HCT116 (cell line): ENCODE measurements around the gene MRPS2. TPM values are rescaled to one million over a fixed set of nuclear protein-coding genes. Genes with fewer than 3 reads are reported as not detected.

Experiments
- ATAC-seq: fragments of 200-7000 bp; cut with Tn5 transposase; 2 replicates; pipeline ENCODE4 v1.9.1; 2020; ENCODE audit warnings: mild to moderate bottlenecking, moderate library complexity
- BruUV-seq: library from RNA; stranded (reverse); fragments of 400-500 nt; replicated peaks from 2 replicates; lab custom pipeline; 2021; lab: Mats Ljungman, UMichigan
- CTCF ChIA-PET: fragments of 300-600 bp; sonication (Branson Sonifier 250); formaldehyde crosslinking; loops from one replicate; lab custom pipeline; 2021; ENCODE audit warnings: antibody characterized with exemption; lab: Charles Lee
- POLR2A ChIA-PET: fragments of 300-600, 350-600 bp; sonication (Branson Sonifier 250); formaldehyde crosslinking; loops from one replicate; lab custom pipeline; 2021; ENCODE audit warnings: antibody characterized with exemption; lab: Charles Lee
- RAD21 ChIA-PET, 2 experiments: fragments of 300-600 bp; sonication (Branson Sonifier 250); formaldehyde crosslinking; loops; one replicate each; lab custom pipeline; 2023; ENCODE audit warnings: low total read pairs in 2 of 2; ENCODE audit not compliant: uncharacterized antibody in 2 of 2, unreplicated experiment in 2 of 2, low non-redundant PET in 1 of 2; lab: Charles Lee
- DNase-seq: peaks from one replicate; pipeline ENCODE4 v3.0.0-alpha.2; 2010; ENCODE audit warnings: low read depth, low spot score
- H2AFZ ChIP-seq: fragments of 200-600 bp; shearing (Covaris generic), sonication (generic); 2 replicates; pipeline ENCODE4 v1.6.1; 2017; ENCODE audit warnings: low read depth, mixed run types, mixed read lengths, antibody characterized with exemption, low read length; ENCODE audit not compliant: poor library complexity, severe bottlenecking
- H3K27ac ChIP-seq: 2 replicates; pipeline ENCODE4 v1.5.1; 2012; ENCODE audit warnings: low read depth, low read length
- H3K27me3 ChIP-seq: fragments of 200-600 bp; sonication (generic); 2 replicates; pipeline ENCODE4 v1.6.1; 2016; ENCODE audit warnings: mixed run types, low read length, mixed read lengths; ENCODE audit not compliant: insufficient read depth
- H3K36me3 ChIP-seq, 2 experiments: fragments of 200-500 bp in 1 of 2; fragments of 200-600 bp in 1 of 2; sonication (Bioruptor generic) in 1 of 2; sonication (generic) in 1 of 2; 2 replicates each; pipeline versions ENCODE4 v1.5.1 to v1.6.1; 2014 to 2016; ENCODE audit warnings: low read length in 2 of 2, inconsistent platforms in 1 of 2, mixed read lengths in 1 of 2, mixed run types in 1 of 2; ENCODE audit not compliant: insufficient read depth in 2 of 2, control insufficient read depth in 1 of 2
- H3K4me1 ChIP-seq, 2 experiments: fragments of 200-600 bp in 1 of 2; sonication (generic) in 1 of 2; 2 replicates each; pipeline versions ENCODE4 v1.5.1 to v1.6.1; 2012 to 2017; ENCODE audit warnings: low read length in 2 of 2, inconsistent platforms in 1 of 2, mild to moderate bottlenecking in 1 of 2, mixed read lengths in 1 of 2, mixed run types in 1 of 2, moderate library complexity in 1 of 2; ENCODE audit not compliant: insufficient read depth in 2 of 2, control insufficient read depth in 1 of 2
- H3K4me2 ChIP-seq: fragments of 200-600 bp; sonication (generic); 2 replicates; pipeline ENCODE4 v1.6.1; 2017; ENCODE audit warnings: mixed run types, low read length, mixed read lengths
- H3K4me3 ChIP-seq, 2 experiments: fragments of 200-600 bp in 1 of 2; sonication (generic) in 1 of 2; replicated peaks in 1 of 2; 2 replicates each; pipeline ENCODE4 v1.5.1; 2011 to 2016; ENCODE audit warnings: low read length in 2 of 2, control low read depth in 1 of 2, low read depth in 1 of 2, mild to moderate bottlenecking in 1 of 2, mixed read lengths in 1 of 2, mixed run types in 1 of 2
- H3K79me2 ChIP-seq: fragments of 200-600 bp; sonication (generic); 2 replicates; pipeline ENCODE4 v1.6.1; 2017; ENCODE audit warnings: mild to moderate bottlenecking, mixed run types, low read length, moderate library complexity, mixed read lengths; ENCODE audit not compliant: insufficient read depth
- H3K9ac ChIP-seq: fragments of 200-600 bp; sonication (generic); 2 replicates; pipeline ENCODE4 v1.6.1; 2016; ENCODE audit warnings: low read length, mixed read lengths
- H3K9me2 ChIP-seq: fragments of 200-600 bp; sonication (generic), shearing (Covaris generic); 2 replicates; pipeline ENCODE4 v1.6.1; 2017; ENCODE audit warnings: mixed run types, mild to moderate bottlenecking, moderate library complexity; ENCODE audit not compliant: insufficient read depth
- H3K9me3 ChIP-seq, 2 experiments: fragments of 200-500 bp in 1 of 2; fragments of 200-600 bp in 1 of 2; sonication (Bioruptor generic) in 1 of 2; sonication (generic) in 1 of 2; 2 replicates each; pipeline ENCODE4 v1.6.1; 2014 to 2017; ENCODE audit warnings: low read length in 2 of 2, mixed read lengths in 2 of 2, inconsistent platforms in 1 of 2, low read depth in 1 of 2, mild to moderate bottlenecking in 1 of 2, mixed run types in 1 of 2, moderate library complexity in 1 of 2; ENCODE audit not compliant: control insufficient read depth in 1 of 2, insufficient read depth in 1 of 2
- H4K20me1 ChIP-seq: fragments of 200-600 bp; sonication (generic), shearing (Covaris generic); 2 replicates; pipeline ENCODE4 v1.6.1; 2017; ENCODE audit warnings: mixed run types, mild to moderate bottlenecking, moderate library complexity; ENCODE audit not compliant: insufficient read depth
- CBX3 ChIP-seq: IDR thresholded peaks from 2 replicates; pipeline ENCODE4 v1.6.1; 2012; ENCODE audit warnings: low read depth
- CEBPB ChIP-seq: IDR thresholded peaks from 2 replicates; pipeline ENCODE4 v1.6.1; 2012; ENCODE audit warnings: low read depth
- EGR1 ChIP-seq: IDR thresholded peaks from 2 replicates; pipeline ENCODE4 v1.6.1; 2012; ENCODE audit warnings: low read depth
- EZH2 ChIP-seq: fragments of 200-600 bp; sonication (generic); IDR thresholded peaks from 2 replicates; pipeline ENCODE4 v1.6.1; 2017; ENCODE audit warnings: antibody characterized with exemption, mixed run types
- EZH2phosphoT487 ChIP-seq: fragments of 200-600 bp; IDR thresholded peaks from 2 replicates; pipeline ENCODE4 v1.6.1; 2018; ENCODE audit warnings: antibody characterized with exemption, borderline replicate concordance
- FOSL1 ChIP-seq: IDR thresholded peaks from 2 replicates; pipeline ENCODE4 v1.6.1; 2012; ENCODE audit warnings: low read depth
- JUND ChIP-seq: IDR thresholded peaks from 2 replicates; pipeline ENCODE4 v1.6.1; 2012
- POLR2AphosphoS5 ChIP-seq: IDR thresholded peaks from 2 replicates; pipeline ENCODE4 v1.6.1; 2011; ENCODE audit warnings: mild to moderate bottlenecking, low read depth, low read length, moderate library complexity
- RAD21 ChIP-seq: IDR thresholded peaks from 2 replicates; pipeline ENCODE4 v1.6.1; 2012; ENCODE audit warnings: low read depth, mild to moderate bottlenecking
- SIN3A ChIP-seq: IDR thresholded peaks from 2 replicates; pipeline ENCODE4 v1.6.1; 2012; ENCODE audit warnings: low read depth
- SP1 ChIP-seq: IDR thresholded peaks from 2 replicates; pipeline ENCODE4 v1.6.1; 2012; ENCODE audit warnings: low read depth
- SRF ChIP-seq: IDR thresholded peaks from 2 replicates; pipeline ENCODE4 v1.6.1; 2012; ENCODE audit warnings: low read depth
- TCF7L2 ChIP-seq: IDR thresholded peaks from 2 replicates; pipeline ENCODE4 v1.7.0; 2011; ENCODE audit warnings: borderline replicate concordance, inconsistent platforms; ENCODE audit not compliant: insufficient read depth, insufficient read length; ENCODE audit errors: extremely low read depth
- YY1 ChIP-seq: IDR thresholded peaks from 2 replicates; pipeline ENCODE4 v1.6.1; 2011; ENCODE audit warnings: low read length, low read depth, moderate library complexity, mild to moderate bottlenecking; ENCODE audit not compliant: insufficient replicate concordance; ENCODE audit errors: extremely low read depth
- ZFX ChIP-seq: fragments of 450-650 bp; IDR thresholded peaks from 2 replicates; pipeline ENCODE4 v1.6.1; 2017
- intact Hi-C: fragments of 100-400 bp; cut with micrococcal nuclease; formaldehyde crosslinking; loops from 2 replicates; pipeline ENCODE4 v1.10.0; 2022
- total RNA-seq: library from RNA; stranded (reverse); gene quantifications from one replicate; pipeline ENCODE4 v1.2.1, GENCODE V29; 2021; ENCODE audit not compliant: unreplicated experiment
- TF ChIP-seq, protein P1 (sequence below): IDR thresholded peaks from 2 replicates; pipeline ENCODE4 v1.6.1; 2012
- TF ChIP-seq, protein P2 (sequence below): IDR thresholded peaks from 2 replicates; pipeline ENCODE4 v1.6.1; 2011; ENCODE audit warnings: mild to moderate bottlenecking, low read length, moderate library complexity; ENCODE audit not compliant: insufficient replicate concordance; ENCODE audit errors: extremely low read depth

MRPS2 gene
- total RNA-seq, 1 experiment from 2014 or later, result 85.1 TPM

DNA sequence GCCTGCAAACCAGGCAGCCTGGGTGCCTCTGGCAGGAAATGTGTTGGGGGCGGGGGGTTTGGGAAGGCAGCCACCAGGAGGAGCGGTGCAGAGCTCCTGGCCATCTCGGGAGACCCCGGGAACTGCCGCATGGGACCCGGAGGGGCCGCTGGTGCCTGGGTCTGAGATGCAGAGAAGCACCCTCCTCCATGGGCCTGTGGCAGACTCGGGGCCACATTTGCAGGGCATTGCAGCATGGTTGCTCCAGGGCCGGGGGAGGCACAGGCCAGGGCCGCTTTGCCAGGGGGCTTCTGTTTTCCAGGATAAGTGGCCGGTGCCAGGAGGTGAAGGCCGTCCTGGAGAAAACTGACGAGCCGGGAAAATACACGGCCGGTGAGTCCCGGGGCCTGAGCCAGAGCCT lies 22.4 kb downstream of the MRPS2 start:
- no TSS peak for BruUV-seq
- intact Hi-C loops, result no loop called here
- Histone ChIP-seq H3K4me1 (peaks cover 0 to 9% of the 10 kb centered on the region in 2 experiments; a peak in 3 of 4 replicates), H3K9ac (no peak overlapping the region), H3K4me2 (no peak overlapping the region), H3K36me3 (no peaks in the 10 kb centered on the region), H3K27ac (no peak overlapping the region), H3K27me3 (no peaks in the 10 kb centered on the region), H3K9me3 (no peaks in the 10 kb centered on the region), H3K4me3 (no peak overlapping the region), H3K9me2 (no peaks in the 10 kb centered on the region), H3K79me2 (no peaks in the 10 kb centered on the region), H4K20me1 (no peaks in the 10 kb centered on the region), H2AFZ (no peak overlapping the region)
- ChIA-PET RAD21 (no interaction called here), CTCF (no interaction called here), POLR2A (no interaction called here)
- ATAC-seq (no peak), DNase-seq (no peak)
- TF ChIP-seq RAD21 (no peak), CEBPB (no peak), YY1 (no peak), POLR2AphosphoS5 (no peak)

DNA sequence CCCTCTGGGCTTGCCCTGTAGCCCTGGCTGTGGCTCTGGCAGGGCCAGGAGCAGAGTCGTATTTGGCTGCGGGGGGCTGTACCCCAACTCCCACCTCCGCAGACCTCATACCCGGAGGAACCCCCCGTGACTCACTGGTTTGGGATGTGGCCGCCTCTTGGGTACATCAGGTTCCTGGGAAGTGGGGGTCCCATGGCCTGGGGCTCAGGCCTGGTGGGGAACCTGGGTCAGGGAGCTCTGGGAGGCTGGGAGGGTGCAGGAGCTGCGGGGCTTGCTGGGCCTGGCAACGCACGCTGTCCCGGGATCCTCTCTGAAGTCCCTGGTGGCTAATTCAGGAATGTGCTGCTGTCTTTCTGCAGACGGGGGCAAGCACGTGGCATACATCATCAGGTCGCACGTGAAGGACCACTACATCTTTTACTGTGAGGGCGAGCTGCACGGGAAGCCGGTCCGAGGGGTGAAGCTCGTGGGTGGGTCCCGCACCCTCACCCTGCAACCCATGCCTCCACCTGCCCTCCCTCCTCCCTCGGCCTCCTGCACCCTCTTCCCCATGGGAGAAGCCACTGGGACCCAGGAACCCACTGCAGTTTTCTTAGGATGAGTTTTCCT lies 23.1 kb downstream of the MRPS2 start:
- ChIA-PET CTCF (no interaction called here), POLR2A (no interaction called here), RAD21 (no interaction called here)
- no peak overlapping the region for H3K4me3 ChIP-seq
- no peaks in the 10 kb centered on the region for H3K27me3 ChIP-seq
- H3K9me3 ChIP-seq, result no peaks in the 10 kb centered on the region
- no peaks in the 10 kb centered on the region for H3K36me3 ChIP-seq
- DNase-seq (no peak), ATAC-seq (no peak)
- H4K20me1 ChIP-seq, result no peaks in the 10 kb centered on the region
- no peak overlapping the region for H3K27ac ChIP-seq
- H3K4me1 ChIP-seq, result peaks cover 0 to 9% of the 10 kb centered on the region in 2 experiments; a peak in 3 of 4 replicates
- H3K4me2 ChIP-seq, result no peak overlapping the region
- intact Hi-C loops, result no loop called here
- BruUV-seq, result no TSS peak
- H3K9me2 ChIP-seq, result no peaks in the 10 kb centered on the region
- H3K9ac ChIP-seq, result no peak overlapping the region
- no peaks in the 10 kb centered on the region for H3K79me2 ChIP-seq
- no peak overlapping the region for H2AFZ ChIP-seq
- no peak for TF ChIP-seq JUND
- TF ChIP-seq SIN3A, result no peak
- no peak for TF ChIP-seq TCF7L2
- no peak for TF ChIP-seq RAD21
- TF ChIP-seq, protein P1, sequence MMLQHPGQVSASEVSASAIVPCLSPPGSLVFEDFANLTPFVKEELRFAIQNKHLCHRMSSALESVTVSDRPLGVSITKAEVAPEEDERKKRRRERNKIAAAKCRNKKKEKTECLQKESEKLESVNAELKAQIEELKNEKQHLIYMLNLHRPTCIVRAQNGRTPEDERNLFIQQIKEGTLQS, result no peak
- no peak for TF ChIP-seq ZFX
- no peak for TF ChIP-seq FOSL1
- TF ChIP-seq, protein P2, sequence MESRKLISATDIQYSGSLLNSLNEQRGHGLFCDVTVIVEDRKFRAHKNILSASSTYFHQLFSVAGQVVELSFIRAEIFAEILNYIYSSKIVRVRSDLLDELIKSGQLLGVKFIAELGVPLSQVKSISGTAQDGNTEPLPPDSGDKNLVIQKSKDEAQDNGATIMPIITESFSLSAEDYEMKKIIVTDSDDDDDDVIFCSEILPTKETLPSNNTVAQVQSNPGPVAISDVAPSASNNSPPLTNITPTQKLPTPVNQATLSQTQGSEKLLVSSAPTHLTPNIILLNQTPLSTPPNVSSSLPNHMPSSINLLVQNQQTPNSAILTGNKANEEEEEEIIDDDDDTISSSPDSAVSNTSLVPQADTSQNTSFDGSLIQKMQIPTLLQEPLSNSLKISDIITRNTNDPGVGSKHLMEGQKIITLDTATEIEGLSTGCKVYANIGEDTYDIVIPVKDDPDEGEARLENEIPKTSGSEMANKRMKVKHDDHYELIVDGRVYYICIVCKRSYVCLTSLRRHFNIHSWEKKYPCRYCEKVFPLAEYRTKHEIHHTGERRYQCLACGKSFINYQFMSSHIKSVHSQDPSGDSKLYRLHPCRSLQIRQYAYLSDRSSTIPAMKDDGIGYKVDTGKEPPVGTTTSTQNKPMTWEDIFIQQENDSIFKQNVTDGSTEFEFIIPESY, result no peak
- TF ChIP-seq CBX3, result no peak
- TF ChIP-seq EZH2phosphoT487, result no peak
- no peak for TF ChIP-seq YY1
- TF ChIP-seq CEBPB, result no peak
- no peak for TF ChIP-seq SRF
- TF ChIP-seq EZH2, result no peak
- TF ChIP-seq SP1, result no peak
- TF ChIP-seq EGR1, result no peak
